HG03025 (cell line): ENCODE results near the gene ETS2.
A peak's percentile ranks its signal among the peaks of the same experiment; 100 is the strongest.
"Not testable (repeated sequence)": the region's sequence is repeated elsewhere in the genome, so short reads cannot be mapped to it uniquely, and the experiment has no call there.

Experiments used
- ATAC-seq: cut with Tn5 transposase; IDR thresholded peaks from one replicate; pipeline ENCODE4 v1.9.1; 2021; ENCODE audit warnings: mild to moderate bottlenecking, moderate library complexity; ENCODE audit not compliant: unreplicated experiment, low FRiP score

Gene ETS2

DNA sequence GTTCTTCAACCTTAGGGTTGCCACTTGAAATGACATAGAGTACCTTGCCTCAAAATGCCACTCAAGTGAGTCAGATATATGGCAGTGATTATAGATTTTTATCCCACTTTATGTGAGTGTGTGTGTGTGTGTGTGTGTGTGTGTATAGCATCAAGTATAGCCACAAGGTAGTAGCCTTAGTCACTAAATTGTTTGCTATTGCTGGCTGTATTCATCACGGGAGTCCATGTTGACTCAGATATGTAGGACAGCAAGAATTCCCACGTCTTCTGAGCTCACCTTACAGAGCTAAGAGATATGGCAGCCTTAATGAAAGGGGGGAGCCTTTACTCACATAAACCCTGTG lies 9.3 kb downstream of the ETS2 start:
- no peak for ATAC-seq

DNA sequence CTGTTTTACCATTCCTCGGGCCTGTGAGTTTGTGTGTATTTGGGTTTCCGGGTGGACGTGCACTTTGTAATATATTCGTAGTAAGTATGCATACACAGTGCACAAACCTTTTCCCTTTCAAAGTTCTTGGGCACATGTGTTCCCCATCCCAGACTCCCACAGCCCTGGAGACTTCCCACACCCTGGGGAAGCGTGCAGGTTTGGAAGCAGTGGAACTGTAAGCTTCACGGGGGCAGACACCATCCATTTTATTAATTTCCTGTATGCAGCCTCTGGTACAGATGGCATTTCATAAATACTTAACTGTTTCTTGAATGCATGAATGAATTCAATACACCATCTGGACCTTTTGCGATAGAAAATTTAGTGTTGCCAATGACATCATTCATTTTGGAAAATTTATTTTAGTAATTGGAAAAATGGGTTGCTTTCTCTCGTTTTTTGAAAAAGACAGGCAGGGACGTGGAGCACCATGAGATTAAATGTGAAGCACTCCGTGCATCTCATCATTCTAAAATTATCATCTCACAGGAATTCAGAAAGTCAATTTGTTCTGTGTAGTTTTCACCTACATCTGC lies 10.8 kb downstream of the ETS2 start:
- ATAC-seq: no peak

DNA sequence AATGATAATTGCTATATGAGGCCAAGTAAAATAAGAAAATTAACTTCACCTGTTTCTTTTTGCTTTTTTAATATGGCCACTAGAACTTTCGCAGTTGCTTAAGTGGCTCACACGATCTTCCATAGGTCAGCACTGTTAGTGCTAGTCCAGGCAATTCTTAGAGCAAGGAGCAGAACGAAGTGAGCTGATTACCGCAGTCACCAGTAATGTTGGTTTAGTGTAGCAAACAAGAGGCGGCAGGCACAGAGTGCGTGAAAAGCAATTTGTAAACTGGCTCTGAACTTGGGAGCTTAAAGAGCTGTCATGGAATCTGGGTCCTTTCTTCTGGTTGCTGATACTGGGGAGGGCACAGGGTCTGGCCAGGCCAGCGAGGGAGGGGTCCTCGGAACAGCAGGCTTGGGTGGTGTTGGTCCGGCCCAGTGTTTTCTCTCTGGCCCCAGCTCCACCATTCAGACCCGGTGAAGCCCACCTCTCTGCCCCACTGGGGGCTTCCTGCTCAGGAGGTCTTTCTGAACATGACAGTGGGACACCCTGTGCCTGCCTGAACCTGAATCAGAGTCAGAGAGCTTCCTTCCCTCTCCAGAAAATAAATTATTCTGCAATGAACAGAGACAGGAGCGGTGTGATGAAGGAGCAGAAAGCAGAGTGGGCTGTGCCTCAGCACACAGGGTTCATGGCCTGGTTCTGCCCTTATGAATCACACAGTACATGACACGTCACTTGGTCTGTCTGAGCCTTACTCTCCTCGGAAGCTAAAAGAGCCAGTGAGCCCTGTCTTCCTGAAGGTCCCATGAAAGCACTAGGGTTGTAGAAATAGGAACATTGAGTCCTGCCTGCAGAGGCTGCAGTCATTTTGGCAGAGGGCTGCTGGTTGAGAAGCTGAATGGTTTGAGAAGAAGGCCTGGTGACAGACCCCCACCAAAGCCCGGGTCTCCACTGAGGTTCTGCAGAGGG lies 11.9 kb downstream of the ETS2 start:
- ATAC-seq: no peak

DNA sequence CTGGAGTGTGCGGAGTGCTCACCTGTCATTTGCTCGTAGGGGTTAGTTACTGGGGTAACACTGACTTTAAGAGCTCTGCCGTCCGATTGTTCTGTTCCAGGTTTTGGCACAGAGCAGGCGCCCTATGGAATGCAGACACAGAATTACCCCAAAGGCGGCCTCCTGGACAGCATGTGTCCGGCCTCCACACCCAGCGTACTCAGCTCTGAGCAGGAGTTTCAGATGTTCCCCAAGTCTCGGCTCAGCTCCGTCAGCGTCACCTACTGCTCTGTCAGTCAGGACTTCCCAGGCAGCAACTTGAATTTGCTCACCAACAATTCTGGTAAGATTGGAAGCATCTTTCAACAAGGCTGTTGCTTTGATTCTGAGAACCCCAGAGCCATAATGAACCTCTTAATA lies 12.6 kb downstream of the ETS2 start:
- no peak for ATAC-seq

DNA sequence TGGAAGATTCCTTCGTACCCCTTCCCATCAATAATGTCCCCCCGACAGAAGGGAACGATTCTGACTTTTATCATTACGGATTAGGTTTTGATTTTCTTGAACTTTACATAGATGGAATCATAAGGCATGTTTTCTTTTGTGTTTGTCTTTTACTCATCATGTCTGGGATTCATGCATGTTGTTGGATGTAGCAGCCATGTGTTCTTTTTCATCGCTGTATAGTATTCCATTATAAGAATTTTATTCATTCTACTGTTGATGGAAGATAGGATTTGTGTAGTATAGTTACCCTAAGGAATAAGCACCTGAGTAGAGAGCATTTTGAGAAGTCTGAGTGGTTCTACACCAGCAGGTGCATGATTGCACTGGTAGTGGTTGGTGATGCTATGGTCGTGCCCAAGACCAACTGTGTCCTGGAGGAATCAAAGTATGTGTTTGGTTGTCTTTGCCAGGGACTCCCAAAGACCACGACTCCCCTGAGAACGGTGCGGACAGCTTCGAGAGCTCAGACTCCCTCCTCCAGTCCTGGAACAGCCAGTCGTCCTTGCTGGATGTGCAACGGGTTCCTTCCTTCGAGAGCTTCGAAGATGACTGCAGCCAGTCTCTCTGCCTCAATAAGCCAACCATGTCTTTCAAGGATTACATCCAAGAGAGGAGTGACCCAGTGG lies 13.5 kb downstream of the ETS2 start:
- no peak for ATAC-seq

DNA sequence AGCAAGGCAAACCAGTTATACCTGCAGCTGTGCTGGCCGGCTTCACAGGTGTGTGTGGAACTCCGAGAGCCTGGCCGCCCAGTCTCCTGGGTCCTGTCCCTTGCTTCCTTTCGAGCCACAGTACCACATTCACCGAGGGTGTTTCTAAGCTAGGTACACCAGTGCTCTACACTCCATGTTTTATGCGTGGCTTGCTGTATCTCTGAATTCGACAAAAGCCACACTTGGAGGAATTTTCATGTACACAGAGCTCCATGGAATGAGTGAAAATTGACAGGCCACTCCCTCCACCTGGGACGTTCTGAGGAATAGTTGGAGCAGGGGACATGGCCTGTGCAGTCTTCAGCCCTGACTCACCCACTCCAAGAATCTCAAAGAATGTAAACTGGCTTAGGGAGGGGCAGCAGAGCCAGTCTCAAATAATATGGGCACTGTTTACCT lies 14.0 kb downstream of the ETS2 start:
- no peak for ATAC-seq

DNA sequence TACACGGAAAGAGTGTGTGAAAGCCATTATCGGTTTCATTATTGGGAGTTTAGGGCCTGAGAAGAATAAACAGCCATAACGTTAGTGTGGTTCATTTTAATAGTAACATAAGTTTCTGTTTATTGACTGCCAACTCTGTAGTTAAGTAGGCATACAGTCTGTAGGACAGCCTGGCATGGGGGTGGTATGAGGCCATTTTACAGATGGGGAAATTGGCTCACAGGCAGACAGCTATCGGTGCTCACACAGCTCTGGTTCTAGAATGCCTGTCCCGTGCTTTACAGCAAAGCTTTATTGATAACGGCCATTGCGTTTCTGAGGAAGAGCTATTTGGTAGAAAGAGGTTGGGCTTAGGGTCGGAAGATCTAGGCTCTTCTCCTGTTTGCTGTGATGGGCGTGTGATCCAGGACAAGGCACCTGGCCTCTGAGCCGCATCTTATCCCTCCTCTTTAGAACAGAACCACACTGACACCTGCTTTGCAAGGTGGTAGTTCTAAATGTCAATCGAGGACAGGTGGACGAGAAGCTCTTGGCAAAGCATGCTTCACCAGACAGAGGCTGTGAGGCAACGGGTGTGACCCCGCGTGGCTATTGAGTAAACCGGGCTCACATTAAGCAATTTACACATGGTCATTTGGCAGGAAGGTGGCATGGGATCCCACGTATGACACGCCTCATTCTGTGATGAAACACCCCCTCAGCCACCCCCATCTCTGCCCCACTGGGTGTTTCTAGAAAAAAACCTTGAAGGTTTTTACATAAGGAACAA lies 14.9 kb downstream of the ETS2 start:
- ATAC-seq: no peak

DNA sequence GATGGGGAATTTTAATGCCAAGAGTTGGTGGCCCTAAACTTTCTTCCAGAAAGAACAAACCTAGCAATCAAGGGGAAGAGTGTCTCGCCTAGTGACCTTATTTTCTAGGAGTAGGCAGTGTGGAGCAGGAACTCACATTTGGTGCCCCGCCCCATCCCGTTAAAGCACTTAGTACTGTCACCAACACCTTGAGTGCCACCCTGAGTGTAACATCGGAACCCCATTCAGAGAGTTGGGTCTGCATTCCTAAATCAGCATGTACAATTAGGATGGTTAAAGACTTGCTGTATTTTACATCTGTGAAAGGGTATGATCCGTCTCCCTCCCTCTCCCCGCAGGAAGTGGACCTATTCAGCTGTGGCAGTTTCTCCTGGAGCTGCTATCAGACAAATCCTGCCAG lies 15.5 kb downstream of the ETS2 start:
- no peak for ATAC-seq

DNA sequence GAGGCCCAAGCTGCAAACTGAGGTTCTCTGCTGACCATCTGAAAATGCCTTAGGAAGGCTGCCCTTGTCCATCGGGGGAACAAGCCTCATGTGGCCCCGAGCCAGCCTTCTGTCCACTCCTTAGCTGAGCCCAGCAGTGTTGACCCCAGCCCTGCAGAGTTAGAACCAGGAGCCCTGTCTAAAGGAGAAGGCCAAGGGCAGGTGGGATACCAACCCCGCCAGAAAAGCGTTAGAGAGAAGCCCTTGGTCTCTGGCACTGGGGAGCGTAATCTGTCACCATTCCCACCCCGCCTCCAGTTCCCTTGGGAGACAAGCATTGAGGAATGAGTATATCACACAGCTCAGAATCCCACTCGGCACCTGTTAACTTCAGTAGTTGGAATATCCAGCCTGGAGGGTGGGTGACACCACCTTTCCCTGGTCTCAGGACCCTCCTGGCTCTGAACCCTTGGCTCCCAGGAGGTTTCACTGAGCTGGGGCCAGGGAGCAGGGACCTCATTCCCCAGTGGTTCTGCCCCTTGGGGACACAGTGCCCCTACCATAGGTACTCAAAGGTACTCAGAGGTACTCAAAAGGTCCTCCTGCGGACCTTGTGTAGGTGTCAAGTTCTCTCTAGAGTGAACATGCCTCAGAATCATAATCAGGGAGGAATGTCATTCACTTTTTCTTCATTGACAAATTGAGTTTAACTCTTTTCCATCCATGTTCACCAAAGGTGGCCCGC lies 16.4 kb downstream of the ETS2 start:
- no peak for ATAC-seq

DNA sequence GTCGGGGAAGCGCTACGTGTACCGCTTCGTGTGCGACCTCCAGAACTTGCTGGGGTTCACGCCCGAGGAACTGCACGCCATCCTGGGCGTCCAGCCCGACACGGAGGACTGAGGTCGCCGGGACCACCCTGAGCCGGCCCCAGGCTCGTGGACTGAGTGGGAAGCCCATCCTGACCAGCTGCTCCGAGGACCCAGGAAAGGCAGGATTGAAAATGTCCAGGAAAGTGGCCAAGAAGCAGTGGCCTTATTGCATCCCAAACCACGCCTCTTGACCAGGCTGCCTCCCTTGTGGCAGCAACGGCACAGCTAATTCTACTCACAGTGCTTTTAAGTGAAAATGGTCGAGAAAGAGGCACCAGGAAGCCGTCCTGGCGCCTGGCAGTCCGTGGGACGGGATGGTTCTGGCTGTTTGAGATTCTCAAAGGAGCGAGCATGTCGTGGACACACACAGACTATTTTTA lies 17.1 kb downstream of the ETS2 start:
- no peak for ATAC-seq

DNA sequence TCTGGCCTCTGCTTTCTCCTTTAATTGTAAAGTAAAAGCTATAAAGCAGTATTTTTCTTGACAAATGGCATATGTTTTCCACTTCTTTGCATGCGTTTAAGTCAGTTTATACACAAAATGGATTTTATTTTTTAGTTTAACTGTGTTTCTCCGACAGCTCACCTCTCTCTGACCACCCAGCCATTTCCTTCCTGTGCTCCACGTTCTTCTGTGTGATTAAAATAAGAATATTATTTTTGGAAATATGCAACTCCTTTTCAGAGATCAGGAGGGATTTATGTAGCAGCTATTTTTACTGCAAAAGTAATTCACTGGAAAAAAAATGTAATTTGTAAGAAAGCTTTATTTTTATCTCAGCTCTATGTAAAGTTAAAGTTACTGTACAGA lies 18.0 kb downstream of the ETS2 start:
- no peak for ATAC-seq

DNA sequence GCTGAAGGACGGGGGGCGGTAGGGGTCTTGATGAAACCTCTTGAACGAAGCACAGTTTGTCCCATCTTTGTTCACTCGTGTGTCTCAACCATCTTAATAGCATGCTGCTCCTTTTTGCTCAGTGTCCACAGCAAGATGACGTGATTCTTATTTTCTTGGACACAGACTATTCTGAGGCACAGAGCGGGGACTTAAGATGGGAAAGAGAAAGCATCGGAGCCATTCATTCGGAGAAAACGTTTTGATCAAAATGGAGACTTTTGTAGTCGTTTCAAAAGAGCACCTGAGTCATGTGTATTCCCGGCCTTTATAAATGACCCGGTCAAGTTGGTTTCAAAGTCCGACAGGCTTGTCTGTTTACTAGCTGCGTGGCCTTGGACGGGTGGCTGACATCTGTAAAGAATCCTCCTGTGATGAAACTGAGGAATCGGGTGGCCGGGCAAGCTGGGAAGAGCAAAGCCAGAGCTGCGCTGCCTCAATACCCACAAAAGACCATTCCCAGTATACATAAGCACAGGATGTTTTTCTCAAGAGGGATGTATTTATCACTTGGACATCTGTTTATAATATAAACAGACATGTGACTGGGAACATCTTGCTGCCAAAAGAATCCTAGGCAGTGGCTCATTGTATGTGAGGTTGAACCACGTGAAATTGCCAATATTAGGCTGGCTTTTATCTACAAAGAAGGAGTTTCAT lies 18.5 kb downstream of the ETS2 start:
- no peak for ATAC-seq

DNA sequence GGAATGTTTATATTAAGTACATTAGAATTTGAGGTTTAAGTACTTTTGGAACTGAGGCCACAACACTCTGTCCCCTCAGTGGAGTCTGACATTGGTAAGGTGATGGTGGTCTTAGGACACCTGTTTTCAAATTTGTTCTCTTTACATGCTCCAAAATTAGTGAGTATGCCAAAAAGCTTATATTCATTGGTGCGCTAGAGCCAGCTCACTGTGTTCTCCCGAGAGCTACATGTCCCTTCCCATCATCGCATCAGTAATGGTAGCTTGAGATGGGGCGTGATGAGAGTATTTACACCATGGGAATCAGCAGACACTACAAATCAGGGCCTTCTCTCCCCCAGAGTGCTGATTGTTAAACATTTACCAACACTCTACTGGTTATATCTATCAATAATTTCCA lies 19.5 kb downstream of the ETS2 start:
- ATAC-seq: no peak

DNA sequence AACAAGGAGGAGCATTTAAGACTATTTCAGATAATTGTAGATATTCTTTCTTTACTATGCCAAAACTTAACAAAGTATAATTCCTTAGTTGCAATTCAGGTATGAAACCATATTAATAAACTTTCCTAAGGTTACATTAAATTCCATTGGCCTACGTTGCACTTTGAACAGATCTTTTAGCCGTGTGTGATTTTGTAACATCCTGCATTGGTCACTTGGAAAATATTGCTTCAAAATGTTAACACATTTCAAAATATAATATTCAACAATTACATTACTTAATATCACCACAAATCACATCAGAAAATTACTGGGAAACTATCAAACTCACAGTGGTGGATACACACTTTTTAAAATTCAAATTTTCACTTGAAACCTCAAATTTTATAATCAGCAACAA lies 20.2 kb downstream of the ETS2 start:
- ATAC-seq: no peak

DNA sequence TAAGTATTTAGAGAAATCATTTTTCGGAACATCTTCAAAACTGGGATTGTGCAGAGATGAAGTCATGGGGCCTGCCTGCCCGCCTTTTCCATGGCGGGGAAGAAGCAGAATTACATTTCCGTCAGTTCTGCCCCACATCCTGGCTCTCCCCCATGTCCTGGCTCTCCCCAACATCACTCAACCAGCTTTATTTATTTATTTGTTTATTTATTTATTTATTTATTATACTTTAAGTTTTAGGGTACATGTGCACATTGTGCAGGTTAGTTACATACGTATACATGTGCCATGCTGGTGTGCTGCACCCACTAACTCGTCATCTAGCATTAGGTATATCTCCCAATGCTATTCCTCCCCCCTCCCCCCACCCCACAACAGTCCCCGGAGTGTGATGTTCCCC lies 22.4 kb downstream of the ETS2 start:
- ATAC-seq: not testable (repeated sequence)

DNA sequence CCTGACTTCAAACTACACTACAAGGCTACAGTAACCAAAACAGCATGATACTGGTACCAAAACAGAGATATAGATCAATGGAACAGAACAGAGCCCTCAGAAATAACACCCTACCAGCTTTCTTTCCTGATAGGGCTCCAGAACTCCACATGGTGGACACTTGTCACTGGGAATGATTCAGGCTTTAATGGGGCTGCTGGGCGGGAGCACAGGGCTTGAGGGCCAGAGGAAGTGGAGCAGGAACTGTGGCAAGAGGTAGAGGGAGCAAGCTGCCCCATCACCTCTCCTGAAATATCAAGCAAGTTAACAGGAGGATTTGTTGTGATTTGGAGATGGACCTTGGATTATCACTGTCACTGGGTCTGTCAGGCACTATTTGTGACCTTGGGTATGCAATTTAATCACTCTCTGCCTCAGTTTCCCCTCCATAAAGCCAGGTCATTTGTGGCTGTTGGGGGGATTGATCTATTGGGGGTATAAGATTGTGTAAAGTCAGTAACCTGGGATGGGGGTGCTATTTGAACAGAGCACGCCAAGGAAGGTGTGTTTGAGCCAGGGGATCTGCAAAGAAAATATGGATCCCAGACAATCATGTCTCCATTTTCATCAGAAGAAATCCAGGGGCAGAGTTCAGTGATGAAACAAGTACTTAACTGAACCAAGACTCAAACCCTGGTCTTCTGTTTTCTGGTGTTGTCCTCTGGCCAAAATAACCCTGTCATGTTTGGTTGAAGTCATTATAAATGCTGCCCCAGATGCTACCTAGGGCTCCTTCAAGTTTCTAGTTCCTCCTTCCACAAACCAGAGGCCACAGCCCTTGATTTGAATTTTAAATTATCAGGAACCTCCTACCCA lies 25.2 kb downstream of the ETS2 start:
- ATAC-seq: peak; percentile 83

DNA sequence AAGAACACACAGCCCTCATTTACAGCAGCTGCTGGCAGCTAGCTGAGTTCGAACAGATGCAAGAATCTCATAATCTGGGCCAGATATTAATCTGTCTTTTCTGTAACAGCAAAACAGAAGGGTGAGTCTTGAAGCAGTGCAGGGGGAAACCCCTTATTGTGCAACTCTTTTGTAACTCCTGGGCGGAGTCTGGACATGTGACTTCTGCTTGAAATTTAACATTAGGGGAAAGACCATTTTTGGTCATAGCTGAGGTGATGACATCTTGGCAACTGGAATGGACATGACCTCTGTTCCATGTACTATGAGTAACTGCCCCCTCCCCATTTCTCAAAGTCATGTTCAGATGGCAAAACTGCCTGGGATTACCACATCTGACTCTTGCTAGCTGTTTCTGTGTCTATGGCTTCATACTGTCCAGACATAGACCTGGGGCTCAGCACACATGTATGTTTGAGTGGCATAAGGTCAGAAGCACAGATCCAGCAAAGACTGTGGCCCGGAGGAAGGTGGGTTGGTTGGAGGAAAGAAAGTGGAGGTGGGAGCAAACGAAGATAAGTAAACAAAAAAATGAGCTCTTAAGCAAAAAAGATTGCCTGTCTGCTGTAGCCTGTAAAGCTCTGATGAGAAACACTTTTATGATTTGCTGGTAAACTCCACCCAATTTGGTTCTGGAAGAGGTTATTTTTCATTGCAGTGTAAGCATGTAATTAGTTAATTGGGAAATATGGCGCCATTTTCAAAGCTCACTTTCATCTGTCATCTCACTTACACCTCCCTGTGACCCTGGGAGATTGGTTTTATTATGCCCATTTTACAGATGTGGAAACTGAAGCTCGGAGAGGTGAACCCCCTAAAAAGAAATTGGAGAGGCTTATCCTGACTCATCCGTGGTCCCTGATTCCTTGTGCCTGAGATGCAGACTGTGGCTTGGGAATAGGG lies 26.1 kb downstream of the ETS2 start:
- ATAC-seq: no peak

DNA sequence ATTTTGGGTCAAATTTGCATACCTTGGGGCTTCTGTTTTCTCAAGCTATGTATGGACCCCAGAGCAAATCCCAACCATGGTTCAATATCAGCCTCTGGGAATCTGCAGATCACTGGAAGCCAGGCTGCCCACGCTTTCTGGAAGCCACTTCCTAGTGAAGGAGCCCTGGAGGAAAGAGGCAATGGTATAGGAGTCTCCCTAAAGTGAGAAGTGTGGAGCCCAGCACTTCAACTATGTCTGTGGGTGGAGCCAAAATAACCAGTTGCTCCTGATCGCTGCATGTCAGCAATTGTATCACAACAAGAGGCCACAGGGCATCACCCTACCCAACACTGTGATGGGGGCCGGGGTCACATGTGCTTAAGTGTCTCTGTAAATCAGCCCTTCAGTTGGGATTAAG lies 26.9 kb downstream of the ETS2 start:
- no peak for ATAC-seq
